GM19025 (cell line): ENCODE data around the gene EBF3.

ENCODE experiments used
- ATAC-seq: cut with Tn5 transposase; IDR thresholded peaks from one replicate; pipeline ENCODE4 v1.9.1; 2021; ENCODE audit warnings: mild to moderate bottlenecking, low read depth, moderate library complexity; ENCODE audit not compliant: unreplicated experiment

Gene EBF3

DNA sequence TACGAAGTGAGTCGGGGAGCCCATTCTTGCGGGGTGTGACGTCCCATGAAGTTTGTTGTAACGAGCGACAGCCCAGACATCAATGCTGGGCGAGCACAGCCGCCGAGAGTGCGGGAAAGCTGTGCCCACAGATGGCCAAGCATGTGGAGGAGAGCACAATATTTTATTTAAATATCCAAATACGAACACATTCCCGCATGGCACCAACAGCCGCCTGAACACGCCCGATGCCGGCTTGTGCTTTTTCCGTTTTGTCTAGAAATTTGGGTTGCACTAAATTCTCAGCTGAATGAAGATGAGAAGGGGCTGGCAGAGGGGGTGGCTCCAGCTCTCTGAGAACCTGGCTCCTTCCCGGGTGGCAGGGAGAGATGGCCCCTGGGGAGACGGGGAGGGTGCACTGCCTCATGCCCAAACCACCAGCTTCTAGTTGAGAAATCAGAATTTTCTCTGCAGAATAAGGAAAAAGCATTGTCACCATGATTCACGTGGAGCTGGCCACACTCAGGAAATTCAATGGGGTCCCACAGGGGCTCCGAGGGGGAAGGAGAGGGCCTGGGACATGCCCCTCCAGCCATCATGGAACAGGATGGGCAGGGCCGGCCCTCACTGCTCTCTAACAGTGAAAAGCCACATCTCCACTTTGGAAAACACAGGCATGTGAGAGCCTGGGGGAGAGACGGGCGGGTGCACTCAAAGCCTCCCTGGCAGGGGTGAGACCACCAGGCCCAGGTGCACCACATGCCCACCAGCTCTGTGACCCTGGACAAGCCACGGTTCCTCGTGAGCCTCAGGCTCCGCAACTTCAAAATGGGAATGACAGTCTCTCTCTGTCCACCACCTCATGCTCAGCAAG, 48.3 kb downstream of the EBF3 start:
- no peak for ATAC-seq

DNA sequence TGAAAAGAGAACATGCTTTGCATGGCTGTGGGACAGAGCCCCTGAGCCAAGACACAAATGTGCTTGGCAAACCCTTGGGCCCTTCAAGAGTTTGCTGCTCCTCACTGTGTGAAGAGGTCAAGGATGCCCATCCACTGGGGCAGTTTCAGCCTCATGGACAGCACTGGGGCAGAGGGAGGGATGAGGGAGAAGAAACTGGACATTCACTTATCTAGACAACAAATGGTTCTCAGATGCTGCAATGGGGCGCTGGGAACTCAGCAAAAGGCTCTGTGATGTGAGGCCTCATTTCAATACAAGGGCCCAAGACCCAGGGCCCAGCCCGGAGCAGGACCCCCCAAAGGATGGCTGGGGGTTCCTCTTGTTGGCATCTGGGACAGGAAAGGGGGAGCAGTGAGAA, 49.1 kb downstream of the EBF3 start:
- no peak for ATAC-seq

DNA sequence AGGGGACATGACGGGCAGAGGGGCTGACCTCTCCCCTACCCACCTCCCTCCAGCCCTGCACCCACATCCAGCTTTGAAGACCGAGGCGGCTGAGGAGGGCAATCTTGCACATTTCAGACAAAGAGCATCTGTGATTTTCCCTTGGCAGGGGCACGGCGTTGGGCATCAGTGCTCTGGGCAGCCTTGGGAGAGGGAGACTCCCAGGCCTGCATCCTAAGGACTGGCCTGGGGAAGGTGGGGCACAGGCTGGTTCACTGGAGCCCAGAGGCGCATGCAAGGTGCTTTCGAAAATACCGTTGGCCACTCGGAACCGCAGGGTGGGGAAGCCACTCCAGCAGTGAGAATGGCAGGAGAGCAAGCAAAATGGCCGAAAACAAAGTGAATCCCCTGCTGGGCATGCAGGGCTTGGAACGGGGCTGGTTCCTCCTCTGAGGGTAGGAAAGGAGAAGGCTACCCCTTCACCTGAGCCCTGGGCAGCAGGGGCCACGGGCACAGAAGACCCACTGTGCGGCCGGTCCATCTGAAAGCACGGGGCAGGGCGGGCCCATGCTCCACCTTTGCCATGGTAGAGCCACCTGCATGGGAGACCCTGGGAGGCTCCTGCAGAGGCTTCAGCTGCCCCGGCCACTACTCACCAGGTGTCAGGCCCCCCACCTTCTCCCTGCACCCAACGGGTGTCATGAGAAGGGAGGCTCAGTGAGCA, 49.8 kb downstream of the EBF3 start:
- no peak for ATAC-seq

DNA sequence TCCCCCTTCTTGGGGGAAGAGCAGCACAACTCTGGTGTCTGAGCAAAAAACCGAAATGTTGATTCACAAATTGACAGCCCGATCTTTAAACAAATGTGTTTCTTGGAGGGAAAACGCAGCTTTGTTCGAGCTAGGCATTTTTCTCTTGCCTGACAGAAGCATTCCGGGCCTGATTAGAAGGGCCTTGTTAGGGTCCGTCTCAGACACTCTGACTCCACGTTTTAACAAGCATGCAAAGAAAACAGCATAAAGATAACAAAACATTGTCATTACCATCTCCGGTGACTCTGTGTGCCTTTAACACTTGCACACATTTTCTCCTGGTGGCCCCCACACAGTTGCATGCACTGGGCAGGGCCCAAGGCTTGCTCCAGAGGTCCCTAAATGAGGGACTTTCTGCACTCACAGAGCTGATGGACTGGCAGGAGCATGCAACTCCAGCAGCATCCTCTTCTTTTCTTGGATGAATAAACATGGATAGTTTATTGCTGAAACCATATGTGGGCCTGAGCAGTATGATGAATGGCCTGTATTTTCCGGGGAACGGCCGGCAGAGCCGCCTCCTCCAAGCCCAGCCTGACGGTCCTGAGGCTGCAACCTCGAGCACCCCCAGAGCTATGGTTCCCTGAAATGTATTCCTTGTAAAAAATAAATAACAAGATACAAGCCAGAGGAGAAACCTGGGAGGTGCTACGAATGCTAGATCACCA, 50.9 kb downstream of the EBF3 start:
- ATAC-seq, result no peak

DNA sequence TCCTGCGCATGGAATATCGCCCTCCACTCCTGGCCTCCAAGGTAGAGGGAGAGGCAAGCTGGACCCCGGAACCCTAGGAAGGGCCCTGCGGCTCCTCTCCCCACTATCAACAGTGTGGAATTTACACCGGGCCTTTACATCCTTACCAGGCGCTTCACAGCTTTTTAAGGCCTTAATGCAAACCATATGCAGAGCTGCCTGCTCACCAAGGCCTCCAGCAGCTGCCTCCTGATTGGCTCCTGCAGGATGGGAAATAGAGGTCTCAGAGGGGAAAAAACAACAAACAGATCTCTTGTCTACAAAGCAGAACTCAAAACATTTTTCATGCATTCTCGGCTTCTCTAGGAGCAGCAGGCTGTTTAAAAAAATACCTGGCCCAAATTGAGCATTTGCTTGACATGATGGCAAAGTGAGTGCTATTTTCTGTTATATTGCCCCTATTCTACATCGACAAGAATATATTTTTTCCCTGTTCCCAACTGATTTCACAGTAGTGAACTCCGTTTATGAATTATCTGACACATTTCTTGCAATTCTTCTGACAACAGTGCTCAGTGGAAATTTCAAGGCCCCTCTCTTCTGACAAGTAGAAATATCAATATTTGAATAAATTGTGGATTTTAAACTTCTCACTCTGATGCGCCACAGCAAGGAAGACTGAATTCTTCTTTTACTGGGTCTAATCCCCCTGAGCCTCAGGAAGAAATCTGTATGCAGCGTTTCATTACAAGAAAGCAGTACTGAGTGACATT, 51.7 kb downstream of the EBF3 start:
- no peak for ATAC-seq

DNA sequence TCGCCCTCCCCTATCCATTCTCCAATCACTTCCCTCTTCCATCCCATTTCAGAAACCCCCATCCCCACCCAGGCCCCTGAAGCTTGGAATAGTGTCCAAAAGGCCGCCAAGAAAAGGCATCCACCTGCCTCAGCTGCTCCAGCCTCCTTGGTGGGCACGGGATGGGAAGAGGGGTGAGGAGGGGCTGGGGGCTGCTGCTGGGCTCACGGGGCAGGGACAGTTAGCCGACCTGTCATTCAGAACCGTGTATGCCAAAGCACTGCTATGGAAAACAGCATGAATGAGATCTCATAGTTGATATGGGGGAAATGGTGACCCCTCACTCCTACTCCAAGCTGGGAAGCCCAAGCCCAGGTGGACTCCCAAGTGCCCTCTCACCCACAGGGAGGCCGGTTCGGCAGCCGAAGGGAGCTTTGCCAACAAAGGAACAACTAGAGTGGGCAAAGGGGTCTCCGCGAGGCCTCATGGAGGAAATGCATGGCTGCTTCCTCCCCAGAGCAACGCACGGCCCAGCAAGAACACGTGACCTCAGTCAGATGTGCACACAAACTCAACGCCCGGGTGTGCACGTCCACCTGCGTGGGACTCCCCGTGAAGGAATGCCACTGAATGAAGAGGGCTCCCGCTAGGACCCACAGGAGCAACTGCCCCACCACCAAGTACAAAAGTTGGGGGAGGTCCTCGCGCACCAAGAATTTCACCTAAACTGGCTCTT, 52.5 kb downstream of the EBF3 start:
- no peak for ATAC-seq

DNA sequence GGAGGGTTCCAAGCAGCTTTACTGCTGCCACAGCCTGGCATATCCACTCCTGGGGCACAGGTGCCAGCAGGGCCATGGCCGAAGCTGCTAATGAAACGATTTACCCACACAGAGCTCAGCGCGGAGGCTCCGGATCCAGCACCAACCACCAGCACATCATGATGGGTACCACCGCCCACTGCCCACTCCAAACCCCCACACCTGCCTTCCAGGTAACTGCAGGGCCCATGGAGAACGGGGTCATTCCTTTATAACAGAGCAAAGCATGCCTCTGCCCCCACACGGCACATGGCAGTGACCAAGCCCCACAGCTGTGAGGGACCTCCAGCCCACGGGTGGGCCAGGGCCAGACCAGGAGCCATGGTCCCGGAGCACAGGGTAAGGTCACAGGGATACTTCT, 53.2 kb downstream of the EBF3 start:
- ATAC-seq, result no peak

DNA sequence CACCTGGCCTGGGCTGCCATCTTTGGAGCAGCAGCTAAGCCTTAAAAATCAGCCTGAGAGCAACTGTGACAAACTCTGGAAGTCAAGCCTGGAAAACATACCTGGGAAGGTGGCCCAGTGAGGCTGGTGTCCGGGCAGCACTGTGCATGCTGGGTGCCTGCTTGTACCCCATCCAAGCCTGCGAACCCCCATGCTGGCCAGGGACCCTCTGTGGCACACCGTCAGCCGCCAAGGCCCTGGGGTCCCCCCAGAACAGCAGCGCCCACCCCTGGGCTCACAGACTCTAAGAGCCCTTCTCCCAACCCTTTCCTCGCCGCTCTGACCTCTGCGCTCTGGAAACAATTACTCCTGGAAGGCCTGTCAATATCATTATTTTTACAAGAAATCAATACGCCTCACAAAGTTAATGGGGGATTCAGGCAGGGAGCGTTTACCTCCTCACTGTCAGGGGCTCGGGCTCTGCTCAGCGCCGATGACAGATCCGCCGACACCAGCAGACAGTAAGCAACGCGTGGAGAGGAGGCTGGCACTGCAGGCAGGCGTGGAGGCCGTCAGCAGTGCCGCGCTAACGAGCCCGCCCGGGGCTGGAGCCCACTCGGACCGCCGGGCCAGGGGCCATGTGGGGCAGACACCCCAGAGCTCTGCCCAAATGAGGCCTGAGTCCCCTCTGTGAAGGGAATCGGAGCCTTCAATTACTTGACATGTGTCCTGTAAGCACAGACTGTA, 54.4 kb downstream of the EBF3 start:
- ATAC-seq, result no peak

DNA sequence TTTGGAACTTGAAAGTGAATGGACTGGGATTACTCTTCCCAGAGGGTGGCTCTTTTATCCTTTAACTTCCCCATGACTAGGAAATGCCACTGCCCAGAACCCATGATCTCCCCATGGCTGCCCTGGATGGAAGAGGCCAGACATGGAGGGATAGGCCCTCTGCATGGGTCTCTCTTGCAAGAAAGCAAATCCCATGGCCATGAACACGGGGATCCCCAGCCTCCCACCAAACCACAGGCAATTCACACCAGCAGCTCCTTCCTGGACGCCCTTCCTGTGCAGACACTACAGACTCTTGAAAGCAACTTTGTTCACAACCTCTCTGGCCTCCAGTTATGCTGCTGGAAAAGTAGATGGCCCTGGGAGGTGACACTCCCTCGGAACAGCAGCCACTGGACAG, 55.0 kb downstream of the EBF3 start:
- ATAC-seq, result no peak

DNA sequence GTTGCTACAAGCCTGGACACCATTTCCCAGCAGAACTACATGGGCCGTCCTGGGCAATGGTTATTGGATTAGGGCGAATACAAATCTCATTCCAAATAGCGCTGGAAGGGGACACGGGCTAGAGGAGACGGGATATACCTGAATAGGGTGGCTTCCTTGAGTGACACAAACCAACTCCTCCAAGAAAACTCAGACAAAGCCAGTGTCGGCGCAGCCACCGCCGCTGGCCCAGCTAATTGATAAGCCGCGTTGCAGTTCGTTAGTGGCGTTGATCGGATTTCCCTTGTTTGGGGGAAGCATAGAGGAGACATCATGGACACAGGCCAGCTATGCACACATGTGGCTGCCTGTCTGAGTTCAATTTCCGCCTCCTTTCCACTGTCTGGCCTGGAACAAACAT, 55.7 kb downstream of the EBF3 start:
- no peak for ATAC-seq

DNA sequence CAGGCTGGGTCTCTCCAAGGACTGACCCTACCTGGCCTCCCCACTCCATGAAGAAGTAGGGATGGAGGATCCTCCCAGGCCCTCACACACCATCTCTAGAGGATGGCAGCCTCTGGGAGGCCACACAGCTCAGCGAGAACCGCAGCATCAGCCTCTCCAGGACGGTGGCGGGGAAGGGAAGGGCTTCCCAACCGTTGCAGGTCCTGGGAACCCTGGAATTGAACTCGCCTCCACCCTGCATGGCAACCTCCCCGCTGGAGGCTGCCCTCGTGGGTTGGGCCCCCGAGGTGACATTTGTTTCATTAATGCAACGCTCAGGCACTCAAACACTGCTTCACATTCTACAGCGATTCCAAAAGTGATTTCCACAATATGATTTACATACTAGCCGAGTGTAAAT, 58.5 kb downstream of the EBF3 start:
- no peak for ATAC-seq

DNA sequence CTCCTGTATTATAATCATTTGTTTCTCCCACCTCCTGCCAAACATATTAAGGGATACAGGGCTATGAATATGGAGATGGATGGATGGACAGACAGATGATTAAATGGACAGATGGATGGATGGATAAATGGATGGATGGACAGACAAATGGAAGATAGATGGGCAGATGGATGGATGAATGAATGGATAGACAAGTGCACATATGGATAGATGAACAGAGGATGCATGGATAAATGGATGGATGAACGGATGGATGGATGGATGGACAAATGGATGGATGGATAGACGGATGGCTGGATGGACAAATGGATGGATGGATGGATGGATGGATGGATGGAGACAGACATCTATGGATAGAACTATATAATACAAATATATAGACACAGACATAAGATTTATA, 59.8 kb downstream of the EBF3 start:
- no peak for ATAC-seq

DNA sequence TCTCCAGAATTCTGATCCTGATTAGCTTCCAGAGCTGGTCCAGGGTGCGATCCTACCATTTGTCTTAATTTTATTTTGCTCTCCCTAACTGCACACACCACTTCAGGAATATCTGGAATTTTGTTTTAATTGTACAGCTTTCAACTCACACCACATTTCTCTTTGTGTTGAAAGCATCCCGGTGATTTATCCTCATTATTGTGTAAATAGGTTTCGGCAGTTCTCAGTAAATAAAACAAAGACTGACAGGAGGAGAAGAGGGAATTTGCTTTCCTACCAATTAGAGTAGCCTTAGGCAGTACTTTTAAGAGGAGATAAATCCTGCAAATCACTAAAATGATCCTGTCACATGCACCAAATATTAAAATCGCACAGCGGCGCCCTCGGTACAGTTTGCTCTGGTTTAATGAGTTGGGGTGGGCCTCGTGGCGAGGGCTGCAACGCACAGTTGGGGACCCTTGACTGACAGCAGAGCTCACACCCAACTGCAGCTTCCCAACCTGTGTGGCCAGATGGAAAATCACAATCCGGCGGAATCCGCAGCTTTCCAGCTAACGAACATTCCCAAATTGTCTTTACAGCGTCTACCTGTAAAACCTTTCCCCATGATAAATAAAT, 62.6 kb downstream of the EBF3 start:
- no peak for ATAC-seq

DNA sequence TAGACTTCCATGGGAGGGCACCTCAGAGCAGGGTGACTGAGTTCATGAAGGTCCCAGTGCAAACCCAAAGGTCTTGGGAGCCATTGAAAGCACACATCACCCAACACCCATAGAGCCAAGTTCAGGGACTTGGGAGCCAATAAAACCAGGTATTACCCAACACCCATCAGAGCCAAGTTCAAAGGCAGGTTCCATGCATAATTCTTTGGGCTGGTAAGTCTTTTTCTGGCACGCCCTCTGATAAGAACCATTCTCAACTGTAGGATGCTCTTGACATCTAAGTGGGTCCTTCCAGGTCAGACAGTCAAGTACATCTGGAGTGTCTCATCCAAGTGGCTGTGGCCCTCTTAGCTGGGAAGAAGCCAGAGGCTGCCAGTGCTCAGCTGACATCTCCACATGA, 63.2 kb downstream of the EBF3 start:
- ATAC-seq, result no peak

DNA sequence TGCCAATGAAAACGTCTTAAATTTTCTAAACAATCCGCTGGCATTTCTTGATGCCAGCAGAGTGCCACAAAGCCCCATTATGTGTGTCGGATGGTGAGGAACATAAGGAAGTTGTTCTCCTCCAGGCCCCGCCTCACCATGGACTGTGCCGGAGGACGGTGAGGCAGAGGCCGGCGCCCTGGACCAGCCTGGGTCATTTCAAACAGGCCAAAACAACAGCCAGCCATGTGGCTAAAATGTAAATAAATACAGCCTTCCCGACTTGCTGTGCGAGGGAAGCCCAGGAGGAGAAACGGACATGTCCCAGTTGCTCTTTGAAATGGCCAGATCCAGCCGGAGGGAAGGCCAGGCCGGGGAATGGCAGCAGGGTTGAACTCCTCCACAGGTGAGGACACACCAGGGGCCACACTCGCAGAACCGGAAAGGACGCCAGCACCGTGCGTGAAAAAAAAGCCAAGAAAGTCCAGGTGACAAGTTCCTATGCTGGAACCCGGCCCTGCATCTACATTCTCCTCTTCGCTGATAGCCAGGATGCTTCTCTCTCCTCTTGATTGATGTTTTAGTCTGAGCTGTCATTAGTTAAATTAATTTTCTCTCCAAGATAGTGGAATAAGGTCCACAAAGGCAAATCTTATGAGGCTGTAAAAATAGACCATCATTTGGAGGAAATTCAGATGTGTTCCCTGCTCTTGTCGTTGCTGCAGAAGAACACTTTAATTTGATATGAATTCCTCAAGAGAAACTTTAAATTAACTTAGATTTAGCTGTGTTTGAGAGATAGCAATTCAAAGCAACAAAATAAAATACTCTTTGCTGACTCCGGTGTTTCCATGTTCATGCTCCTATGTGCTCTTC, 64.6 kb downstream of the EBF3 start:
- ATAC-seq, result no peak

DNA sequence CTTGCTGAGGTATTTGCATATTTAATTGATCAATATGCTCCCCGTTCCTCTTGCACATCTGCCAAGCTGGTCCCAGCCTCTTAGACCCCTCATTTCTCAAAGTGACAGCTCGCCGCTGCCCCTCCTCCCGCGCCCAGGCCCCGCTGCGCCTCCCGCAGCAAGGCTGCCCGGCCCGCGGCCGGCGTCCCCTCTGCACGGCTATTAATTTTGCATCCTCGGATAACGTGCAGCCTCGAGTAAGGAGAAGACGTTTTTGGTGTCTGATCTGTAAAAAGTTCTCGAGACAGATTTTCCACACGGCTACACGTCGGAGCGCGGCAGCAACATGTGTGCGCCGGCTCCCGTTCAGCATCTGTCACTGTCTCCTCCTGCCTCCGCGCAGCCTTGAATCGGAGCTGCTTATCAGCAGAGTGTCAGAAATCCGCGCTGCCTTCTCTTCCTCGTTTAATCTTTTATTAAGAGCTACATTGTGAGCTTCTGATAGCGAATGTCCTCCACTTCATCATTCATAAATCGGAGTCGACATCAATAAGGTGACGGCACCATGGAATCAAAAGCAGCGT, 65.3 kb downstream of the EBF3 start:
- ATAC-seq, result no peak

DNA sequence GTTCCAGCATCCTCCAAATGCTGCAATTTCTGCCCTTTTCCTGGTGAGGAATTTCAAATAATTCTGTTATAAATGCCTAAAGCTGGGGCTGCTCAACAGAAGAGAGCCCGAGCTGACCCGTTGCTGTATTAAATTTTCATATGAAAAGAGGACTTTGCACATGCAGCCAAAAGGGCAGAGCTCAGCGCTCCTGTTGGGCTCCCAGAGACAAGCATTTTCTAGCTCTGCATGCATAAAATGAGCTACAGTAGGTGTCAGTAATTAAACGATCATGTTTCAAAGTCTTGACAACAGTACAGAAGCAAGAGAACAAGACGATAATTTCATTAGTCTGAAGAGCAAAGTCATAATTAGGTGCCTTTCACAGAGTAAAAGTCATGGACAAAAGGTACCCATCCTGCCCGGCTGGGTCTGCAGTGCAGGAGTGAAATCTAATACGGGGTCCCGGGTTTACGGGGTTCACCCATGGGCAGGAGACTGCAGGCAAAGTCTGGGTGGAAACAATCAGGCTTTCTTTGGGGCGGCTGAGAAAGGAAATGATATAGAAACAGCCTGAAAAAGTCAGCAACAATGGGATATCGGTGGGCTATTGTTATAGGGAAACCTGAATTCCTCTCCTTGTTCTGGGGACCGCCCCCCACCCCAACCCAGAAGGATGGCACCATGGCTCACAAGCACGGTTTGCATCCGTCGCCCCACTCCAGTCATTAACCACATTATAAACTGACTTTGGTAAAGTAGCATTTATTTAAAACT, 66.0 kb downstream of the EBF3 start:
- ATAC-seq, result no peak
